Measurements from ENCODE around the gene NFKB1.

Gene NFKB1

DNA sequence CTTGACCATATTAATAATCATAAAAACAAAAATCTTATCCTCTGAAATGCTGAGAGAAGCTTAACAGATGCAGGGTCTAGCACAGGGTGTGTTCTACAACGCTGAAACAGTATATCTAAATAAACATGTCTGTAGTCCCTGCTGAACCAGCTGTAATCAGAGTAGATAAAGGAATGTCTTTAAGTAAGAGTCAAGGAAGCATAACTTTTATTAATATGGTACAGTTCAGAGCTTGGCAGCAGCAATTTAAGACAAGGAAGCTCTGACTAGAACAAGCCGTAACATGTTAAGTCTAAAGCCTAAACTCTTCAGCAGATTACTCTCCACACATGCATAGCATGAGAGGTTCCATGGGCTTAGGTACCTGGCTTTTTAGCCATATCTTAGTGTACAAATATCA, 36.1 kb downstream of the NFKB1 start:
- H3K9ac ChIP-seq (ENCODE audit: low read depth in 1 of 2, low read length in 2 of 2) = no peak overlapping the region
- peaks cover 9 to 11% of the 10 kb centered on the region in 2 donors for H3K36me3 ChIP-seq (ENCODE audit: control insufficient read depth in 2 of 2, insufficient read depth in 2 of 2, low read length in 2 of 2)
- no peaks in the 10 kb centered on the region for H3K4me1 ChIP-seq (ENCODE audit: control insufficient read depth in 2 of 2, insufficient read depth in 2 of 2, low read length in 2 of 2)
- H3K27me3 ChIP-seq (ENCODE audit: control insufficient read depth in 2 of 2, insufficient read depth in 2 of 2, low read length in 2 of 2) = no peaks in the 10 kb centered on the region
- H3K27ac ChIP-seq (ENCODE audit: low read depth in 2 of 2, low read length in 2 of 2) = no peak overlapping the region
- H3K4me3 ChIP-seq (ENCODE audit: low read length in 2 of 2) = no peak overlapping the region
- H3K9me3 ChIP-seq (ENCODE audit: control insufficient read depth in 2 of 2, low read length in 2 of 2) = no peaks in the 10 kb centered on the region

DNA sequence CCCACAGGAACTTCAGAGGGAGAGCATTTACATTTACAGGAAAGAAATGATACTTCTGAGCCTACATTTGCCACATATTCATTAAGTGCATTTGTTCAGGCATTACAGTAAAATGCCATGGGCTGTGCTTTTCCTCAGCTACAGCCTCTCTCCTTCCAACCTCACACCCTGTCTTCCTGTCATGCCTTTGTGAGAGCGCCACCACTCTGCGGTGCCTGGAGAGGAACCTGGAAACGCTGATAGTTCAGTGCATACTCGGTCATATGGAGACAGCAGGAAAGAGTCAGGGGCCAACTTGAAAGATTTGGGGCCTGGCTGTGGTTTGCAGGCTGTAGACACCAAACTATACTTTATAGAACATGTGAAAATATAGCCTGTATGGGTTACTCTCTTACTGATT, 40.5 kb downstream of the NFKB1 start:
- Histone ChIP-seq H3K9ac (ENCODE audit: low read depth in 1 of 2, low read length in 2 of 2) (no peak overlapping the region), H3K27me3 (ENCODE audit: control insufficient read depth in 2 of 2, insufficient read depth in 2 of 2, low read length in 2 of 2) (no peaks in the 10 kb centered on the region), H3K4me3 (ENCODE audit: low read length in 2 of 2) (no peak overlapping the region), H3K27ac (ENCODE audit: low read depth in 2 of 2, low read length in 2 of 2) (no peak overlapping the region), H3K9me3 (ENCODE audit: control insufficient read depth in 2 of 2, low read length in 2 of 2) (no peaks in the 10 kb centered on the region), H3K36me3 (ENCODE audit: control insufficient read depth in 2 of 2, insufficient read depth in 2 of 2, low read length in 2 of 2) (peaks cover 15 to 18% of the 10 kb centered on the region in 2 donors), H3K4me1 (ENCODE audit: control insufficient read depth in 2 of 2, insufficient read depth in 2 of 2, low read length in 2 of 2) (no peaks in the 10 kb centered on the region)

DNA sequence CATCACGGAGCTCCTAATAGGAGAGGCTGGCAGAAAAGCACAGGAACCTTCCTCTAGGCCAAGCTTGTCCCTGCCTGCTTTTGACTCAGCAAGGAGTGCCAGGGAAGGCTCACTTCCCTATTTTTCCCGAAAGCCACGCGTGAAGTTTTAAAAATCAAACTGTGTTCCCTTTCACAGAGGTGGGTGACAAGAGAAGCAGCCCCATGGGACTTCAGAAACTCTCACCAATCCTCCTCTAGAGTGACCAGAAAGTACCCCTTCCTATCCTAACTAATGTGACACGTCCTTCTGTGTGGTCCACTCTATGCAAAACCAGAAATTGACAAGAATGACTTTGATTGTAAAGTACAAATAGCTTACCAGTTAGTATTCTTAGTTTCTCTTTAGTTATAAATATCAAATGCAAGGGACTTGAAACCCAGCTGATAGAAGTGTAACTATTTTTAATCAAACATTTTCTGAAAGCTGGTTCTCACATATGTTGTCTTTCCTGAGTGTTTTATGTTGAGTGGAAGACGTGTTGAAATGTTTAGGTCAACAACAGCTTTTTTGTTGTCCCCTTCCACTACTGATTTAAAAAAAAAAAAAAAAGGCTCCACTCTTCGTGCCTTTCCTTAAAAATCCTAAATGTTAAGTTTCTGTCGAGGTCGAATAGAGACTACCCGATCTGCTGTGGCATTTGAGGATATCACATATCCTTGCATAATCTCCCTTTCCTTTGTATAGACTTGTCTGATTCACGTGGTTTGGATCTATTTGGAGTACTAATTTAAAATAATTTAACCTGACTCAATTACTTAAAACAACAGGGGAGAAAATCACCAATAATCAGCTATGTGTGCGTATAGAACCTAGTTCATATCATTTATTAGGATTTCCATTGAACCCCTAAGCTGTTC, 42.1 kb downstream of the NFKB1 start:
- Histone ChIP-seq H3K9me3 (ENCODE audit: control insufficient read depth in 2 of 2, low read length in 2 of 2) (no peaks in the 10 kb centered on the region), H3K4me1 (ENCODE audit: control insufficient read depth in 2 of 2, insufficient read depth in 2 of 2, low read length in 2 of 2) (no peaks in the 10 kb centered on the region), H3K9ac (ENCODE audit: low read depth in 1 of 2, low read length in 2 of 2) (no peak overlapping the region), H3K36me3 (ENCODE audit: control insufficient read depth in 2 of 2, insufficient read depth in 2 of 2, low read length in 2 of 2) (peaks cover 18 to 19% of the 10 kb centered on the region in 2 donors), H3K27me3 (ENCODE audit: control insufficient read depth in 2 of 2, insufficient read depth in 2 of 2, low read length in 2 of 2) (no peaks in the 10 kb centered on the region), H3K27ac (ENCODE audit: low read depth in 2 of 2, low read length in 2 of 2) (no peak overlapping the region), H3K4me3 (ENCODE audit: low read length in 2 of 2) (no peak overlapping the region)

DNA sequence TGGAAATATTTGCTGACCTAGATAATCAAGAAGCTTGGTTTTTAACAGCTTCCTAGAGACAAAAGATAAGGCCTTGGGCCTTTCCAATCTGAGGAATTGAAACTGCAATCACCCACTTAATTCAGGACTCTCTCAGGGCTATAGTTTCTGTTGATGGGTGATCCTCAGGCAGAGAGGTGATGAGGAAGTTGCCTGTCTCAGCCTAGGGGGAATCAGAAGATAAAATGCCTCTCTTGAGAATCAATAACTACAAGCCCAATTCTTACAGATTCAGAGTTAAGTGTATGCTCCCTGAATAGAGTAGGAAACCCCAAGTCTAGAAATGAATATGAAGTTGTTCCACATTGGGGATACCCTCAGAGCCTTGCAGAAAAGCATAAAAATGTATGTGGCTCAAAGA, 45.5 kb downstream of the NFKB1 start:
- H3K27me3 ChIP-seq (ENCODE audit: control insufficient read depth in 2 of 2, insufficient read depth in 2 of 2, low read length in 2 of 2) = no peaks in the 10 kb centered on the region

DNA sequence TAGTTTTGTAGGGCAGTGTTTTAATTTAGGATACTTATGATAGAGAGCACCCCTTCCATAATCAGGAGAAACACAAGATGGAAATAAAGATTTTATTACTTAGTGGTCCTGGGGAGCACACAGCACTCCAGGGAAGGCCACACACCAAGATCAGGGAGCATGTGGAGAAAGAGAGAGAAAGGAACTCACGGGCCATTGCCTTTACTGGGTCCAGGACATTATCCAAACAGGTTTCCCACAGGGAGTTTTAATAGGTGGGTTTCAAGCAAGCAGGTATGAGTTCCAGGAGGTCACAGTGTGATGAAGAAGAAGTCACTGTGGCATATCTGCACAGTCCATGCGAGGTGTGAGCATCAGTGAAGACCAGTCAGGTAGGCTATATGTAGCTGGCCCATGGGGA, 46.8 kb downstream of the NFKB1 start:
- Histone ChIP-seq H3K4me3 (ENCODE audit: low read length in 2 of 2) (no peak overlapping the region), H3K9me3 (ENCODE audit: control insufficient read depth in 2 of 2, low read length in 2 of 2) (no peaks in the 10 kb centered on the region), H3K9ac (ENCODE audit: low read depth in 1 of 2, low read length in 2 of 2) (no peak overlapping the region), H3K36me3 (ENCODE audit: control insufficient read depth in 2 of 2, insufficient read depth in 2 of 2, low read length in 2 of 2) (peaks cover 12% of the 10 kb centered on the region in 2 donors), H3K27ac (ENCODE audit: low read depth in 2 of 2, low read length in 2 of 2) (no peak overlapping the region), H3K4me1 (ENCODE audit: control insufficient read depth in 2 of 2, insufficient read depth in 2 of 2, low read length in 2 of 2) (no peaks in the 10 kb centered on the region), H3K27me3 (ENCODE audit: control insufficient read depth in 2 of 2, insufficient read depth in 2 of 2, low read length in 2 of 2) (no peaks in the 10 kb centered on the region)

More for the DNA sequence above, 45.5 kb downstream of the NFKB1 start:
- H3K4me3 ChIP-seq (ENCODE audit: low read length in 2 of 2) = no peak overlapping the region
- no peaks in the 10 kb centered on the region for H3K4me1 ChIP-seq (ENCODE audit: control insufficient read depth in 2 of 2, insufficient read depth in 2 of 2, low read length in 2 of 2)
- no peaks in the 10 kb centered on the region for H3K9me3 ChIP-seq (ENCODE audit: control insufficient read depth in 2 of 2, low read length in 2 of 2)
- H3K9ac ChIP-seq (ENCODE audit: low read depth in 1 of 2, low read length in 2 of 2) = no peak overlapping the region
- no peak overlapping the region for H3K27ac ChIP-seq (ENCODE audit: low read depth in 2 of 2, low read length in 2 of 2)
- H3K36me3 ChIP-seq (ENCODE audit: control insufficient read depth in 2 of 2, insufficient read depth in 2 of 2, low read length in 2 of 2) = peaks cover 10 to 17% of the 10 kb centered on the region in 2 donors

DNA sequence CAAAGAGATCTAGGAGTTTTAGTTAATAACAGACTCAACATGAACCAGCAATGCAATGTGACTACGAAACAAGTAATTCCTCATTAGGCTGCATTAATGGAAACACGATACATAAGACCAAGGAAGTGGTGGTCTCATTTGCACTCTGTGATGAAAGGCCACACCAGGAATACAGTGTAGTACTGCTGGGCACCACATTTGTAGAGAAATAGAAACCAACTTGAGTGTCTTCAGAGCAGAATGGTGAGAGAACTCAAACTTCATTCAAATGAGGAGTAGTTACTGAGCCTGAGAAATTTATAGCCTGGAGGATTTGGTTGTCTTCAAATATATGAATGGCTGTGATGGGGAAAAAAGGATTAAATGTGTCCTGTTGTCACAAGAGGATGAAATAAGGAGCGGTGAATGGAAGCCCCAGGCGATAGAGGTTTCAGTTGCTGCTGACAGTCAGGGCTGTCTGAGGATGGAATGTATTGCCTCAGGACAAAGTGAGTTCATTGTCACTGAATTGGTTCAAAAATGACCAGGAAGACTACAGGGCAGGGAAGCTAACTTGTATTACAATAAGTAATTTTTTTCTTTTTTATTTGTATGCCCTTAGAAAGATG, 50.9 kb downstream of the NFKB1 start:
- Histone ChIP-seq H3K4me1 (ENCODE audit: control insufficient read depth in 2 of 2, insufficient read depth in 2 of 2, low read length in 2 of 2) (no peaks in the 10 kb centered on the region), H3K9ac (ENCODE audit: low read depth in 1 of 2, low read length in 2 of 2) (no peak overlapping the region), H3K27me3 (ENCODE audit: control insufficient read depth in 2 of 2, insufficient read depth in 2 of 2, low read length in 2 of 2) (no peaks in the 10 kb centered on the region), H3K4me3 (ENCODE audit: low read length in 2 of 2) (no peak overlapping the region), H3K27ac (ENCODE audit: low read depth in 2 of 2, low read length in 2 of 2) (no peak overlapping the region), H3K36me3 (ENCODE audit: control insufficient read depth in 2 of 2, insufficient read depth in 2 of 2, low read length in 2 of 2) (peaks cover 6% of the 10 kb centered on the region in 2 donors), H3K9me3 (ENCODE audit: control insufficient read depth in 2 of 2, low read length in 2 of 2) (no peaks in the 10 kb centered on the region)

DNA sequence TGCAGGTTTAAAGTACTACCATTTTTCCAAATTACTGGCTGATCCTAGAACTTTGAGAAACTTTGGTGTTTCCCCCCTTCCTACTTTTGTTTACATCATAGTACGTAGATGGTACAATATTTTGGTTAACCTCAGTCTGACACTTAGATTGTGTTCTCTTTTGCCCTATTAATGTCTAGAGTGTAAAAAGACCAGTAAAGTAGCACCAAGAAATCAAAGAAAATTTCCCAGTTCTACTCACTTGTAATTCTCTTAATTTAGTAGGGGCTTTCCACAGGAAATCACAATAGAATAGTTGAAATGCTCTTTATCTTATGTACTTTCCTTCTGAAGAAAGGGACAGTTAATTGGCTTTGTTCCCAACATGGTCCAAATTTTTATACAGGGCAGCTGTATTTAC, 51.6 kb downstream of the NFKB1 start:
- Histone ChIP-seq H3K4me3 (ENCODE audit: low read length in 2 of 2) (no peak overlapping the region), H3K9ac (ENCODE audit: low read depth in 1 of 2, low read length in 2 of 2) (no peak overlapping the region), H3K27me3 (ENCODE audit: control insufficient read depth in 2 of 2, insufficient read depth in 2 of 2, low read length in 2 of 2) (no peaks in the 10 kb centered on the region), H3K9me3 (ENCODE audit: control insufficient read depth in 2 of 2, low read length in 2 of 2) (no peaks in the 10 kb centered on the region), H3K4me1 (ENCODE audit: control insufficient read depth in 2 of 2, insufficient read depth in 2 of 2, low read length in 2 of 2) (no peaks in the 10 kb centered on the region), H3K36me3 (ENCODE audit: control insufficient read depth in 2 of 2, insufficient read depth in 2 of 2, low read length in 2 of 2) (peaks cover 6% of the 10 kb centered on the region in 2 donors), H3K27ac (ENCODE audit: low read depth in 2 of 2, low read length in 2 of 2) (no peak overlapping the region)

DNA sequence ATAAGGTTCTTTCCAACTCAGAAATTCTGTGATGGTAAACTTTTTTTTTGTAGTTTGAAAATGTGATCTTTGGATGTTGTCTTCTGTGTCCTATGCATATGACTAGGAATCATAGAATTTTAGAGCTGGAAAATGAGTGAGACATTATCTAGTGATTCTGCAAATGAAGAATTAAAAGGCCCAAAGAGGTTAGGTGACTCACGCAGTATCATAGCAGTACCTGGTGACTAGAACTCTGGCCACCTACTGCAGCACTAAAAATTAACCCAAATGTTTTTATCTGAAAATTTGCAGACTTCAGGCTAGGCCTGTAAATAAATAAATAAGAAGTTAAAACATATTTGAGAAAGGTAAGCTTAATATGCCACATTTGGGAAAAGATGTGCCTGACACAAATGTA, 52.8 kb downstream of the NFKB1 start:
- no peak overlapping the region for H3K27ac ChIP-seq (ENCODE audit: low read depth in 2 of 2, low read length in 2 of 2)

DNA sequence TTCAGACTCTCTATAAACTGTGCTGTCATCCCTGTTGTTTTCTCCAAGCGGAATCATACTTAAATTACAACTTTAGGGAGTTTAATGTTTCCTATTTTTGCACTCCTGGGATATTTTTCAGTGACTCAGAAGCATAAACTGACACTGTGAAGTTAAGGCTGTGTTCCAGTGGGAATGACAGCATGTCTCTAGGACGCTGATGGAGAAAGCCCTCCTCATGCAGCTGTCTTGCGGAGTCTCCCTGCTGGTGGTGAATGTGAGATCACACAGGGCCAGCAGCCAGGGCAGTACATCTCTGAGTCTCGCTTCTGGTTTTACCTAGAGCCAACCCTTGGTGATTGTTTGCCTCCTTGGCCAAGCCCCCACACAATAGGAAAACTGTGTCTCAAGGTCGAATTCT, 53.3 kb downstream of the NFKB1 start:
- Histone ChIP-seq H3K36me3 (ENCODE audit: control insufficient read depth in 2 of 2, insufficient read depth in 2 of 2, low read length in 2 of 2) (peaks cover 0 to 3% of the 10 kb centered on the region in 2 donors), H3K27ac (ENCODE audit: low read depth in 2 of 2, low read length in 2 of 2) (no peak overlapping the region), H3K9ac (ENCODE audit: low read depth in 1 of 2, low read length in 2 of 2) (no peak overlapping the region), H3K4me3 (ENCODE audit: low read length in 2 of 2) (no peak overlapping the region), H3K4me1 (ENCODE audit: control insufficient read depth in 2 of 2, insufficient read depth in 2 of 2, low read length in 2 of 2) (no peaks in the 10 kb centered on the region), H3K9me3 (ENCODE audit: control insufficient read depth in 2 of 2, low read length in 2 of 2) (no peaks in the 10 kb centered on the region), H3K27me3 (ENCODE audit: control insufficient read depth in 2 of 2, insufficient read depth in 2 of 2, low read length in 2 of 2) (no peaks in the 10 kb centered on the region)

More for the DNA sequence above, 52.8 kb downstream of the NFKB1 start:
- H3K9me3 ChIP-seq (ENCODE audit: control insufficient read depth in 2 of 2, low read length in 2 of 2) = no peaks in the 10 kb centered on the region
- H3K9ac ChIP-seq (ENCODE audit: low read depth in 1 of 2, low read length in 2 of 2) = no peak overlapping the region
- peaks cover 0 to 3% of the 10 kb centered on the region in 2 donors for H3K36me3 ChIP-seq (ENCODE audit: control insufficient read depth in 2 of 2, insufficient read depth in 2 of 2, low read length in 2 of 2)
- no peaks in the 10 kb centered on the region for H3K27me3 ChIP-seq (ENCODE audit: control insufficient read depth in 2 of 2, insufficient read depth in 2 of 2, low read length in 2 of 2)
- H3K4me1 ChIP-seq (ENCODE audit: control insufficient read depth in 2 of 2, insufficient read depth in 2 of 2, low read length in 2 of 2) = no peaks in the 10 kb centered on the region
- no peak overlapping the region for H3K4me3 ChIP-seq (ENCODE audit: low read length in 2 of 2)

DNA sequence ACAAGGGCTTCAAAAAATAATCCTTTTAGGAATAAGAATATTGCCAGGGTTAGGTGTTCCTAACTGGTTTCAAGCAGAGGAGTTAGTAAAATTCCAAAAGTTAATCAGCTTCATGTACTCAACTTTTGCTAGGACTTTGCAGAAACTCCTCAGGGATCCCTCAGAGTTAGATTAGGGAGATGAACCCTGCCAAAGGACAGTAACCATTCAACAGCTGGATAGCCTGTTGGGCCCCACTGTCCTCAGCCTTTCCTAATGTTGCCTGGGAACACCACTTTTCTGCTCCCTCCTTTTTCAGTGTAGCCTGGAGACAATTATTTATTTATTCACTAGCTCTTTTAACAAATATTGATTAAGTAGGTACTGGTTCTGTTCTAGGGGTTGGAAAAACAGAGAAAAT, 53.8 kb downstream of the NFKB1 start:
- H3K27ac ChIP-seq (ENCODE audit: low read depth in 2 of 2, low read length in 2 of 2) = no peak overlapping the region
- H3K27me3 ChIP-seq (ENCODE audit: control insufficient read depth in 2 of 2, insufficient read depth in 2 of 2, low read length in 2 of 2) = no peaks in the 10 kb centered on the region
- no peaks in the 10 kb centered on the region for H3K4me1 ChIP-seq (ENCODE audit: control insufficient read depth in 2 of 2, insufficient read depth in 2 of 2, low read length in 2 of 2)
- peaks cover 0 to 3% of the 10 kb centered on the region in 2 donors for H3K36me3 ChIP-seq (ENCODE audit: control insufficient read depth in 2 of 2, insufficient read depth in 2 of 2, low read length in 2 of 2)
- H3K9me3 ChIP-seq (ENCODE audit: control insufficient read depth in 2 of 2, low read length in 2 of 2) = no peaks in the 10 kb centered on the region
- no peak overlapping the region for H3K9ac ChIP-seq (ENCODE audit: low read depth in 1 of 2, low read length in 2 of 2)
- H3K4me3 ChIP-seq (ENCODE audit: low read length in 2 of 2) = no peak overlapping the region

All from mucosa of rectum (tissue), 2 donors.